HG02981 (cell line): Measurements from ENCODE around the gene FBXO11.
A peak's percentile ranks its signal among the peaks of the same experiment; 100 is the strongest.

Experiments used
- ATAC-seq: cut with Tn5 transposase; IDR thresholded peaks from one replicate; pipeline ENCODE4 v1.9.1; 2021; ENCODE audit warnings: mild to moderate bottlenecking, moderate library complexity; ENCODE audit not compliant: unreplicated experiment

Gene FBXO11

GRCh38 chr2:47796090-47796697 lies 110.1 kb downstream of the FBXO11 start:
- no peak for ATAC-seq

GRCh38 chr2:47785986-47786385 lies 120.3 kb downstream of the FBXO11 start:
- no peak for ATAC-seq

GRCh38 chr2:47784352-47784851 lies 121.9 kb downstream of the FBXO11 start:
- ATAC-seq, result no peak

- ATAC-seq, result peak; percentile 31
Measured at GRCh38 chr2:47783486-47784351, 122.6 kb downstream of the FBXO11 start.

GRCh38 chr2:47782671-47783485 lies 123.4 kb downstream of the FBXO11 start, which contains the start of gene MSH6:
MSH6 (plus strand) TSS chr2:47783145; CDS start chr2:47783234, 89 bp downstream.
- ATAC-seq, result peak; percentile 82

- ATAC-seq, result no peak
Measured at GRCh38 chr2:47782381-47782670, 124.0 kb downstream of the FBXO11 start.

GRCh38 chr2:47779426-47779790 lies 126.9 kb downstream of the FBXO11 start:
- ATAC-seq, result no peak

GRCh38 chr2:47778698-47779425 lies 127.4 kb downstream of the FBXO11 start:
- no peak for ATAC-seq

GRCh38 chr2:47777277-47777937 lies 128.9 kb downstream of the FBXO11 start:
- no peak for ATAC-seq

- no peak for ATAC-seq
Measured at GRCh38 chr2:47774567-47774966, 131.7 kb downstream of the FBXO11 start.

GRCh38 chr2:47772343-47772742 lies 134.0 kb downstream of the FBXO11 start:
- ATAC-seq, result no peak

- no peak for ATAC-seq
Measured at GRCh38 chr2:47771211-47771610, 135.1 kb downstream of the FBXO11 start.

GRCh38 chr2:47769318-47769717 lies 137.0 kb downstream of the FBXO11 start:
- no peak for ATAC-seq

- no peak for ATAC-seq
Measured at GRCh38 chr2:47767880-47768609, 138.3 kb downstream of the FBXO11 start.

- ATAC-seq, result no peak
Measured at GRCh38 chr2:47767497-47767844, 138.8 kb downstream of the FBXO11 start.

GRCh38 chr2:47751856-47752414 lies 154.4 kb downstream of the FBXO11 start:
- peak; percentile 29 for ATAC-seq

- ATAC-seq, result no peak
Measured at GRCh38 chr2:47747878-47748277, 158.4 kb downstream of the FBXO11 start.

- ATAC-seq, result no peak
Measured at GRCh38 chr2:47744074-47744473, 162.2 kb downstream of the FBXO11 start.

- no peak for ATAC-seq
Measured at GRCh38 chr2:47741637-47742036, 164.7 kb downstream of the FBXO11 start.
